GM13977 (cell line): ENCODE results near the gene SEC11A.

ENCODE experiments used
- DNase-seq: peaks from one replicate; pipeline ENCODE4 v3.0.0; 2012; ENCODE audit warnings: low spot score
- in situ Hi-C: fragments of 300-500 bp; cut with MboI; formaldehyde crosslinking; loops from one replicate; pipeline ENCODE4 v1.12.0; 2022; ENCODE audit warnings: low sequenced_read_pairs, low pct_unique_long_range_greater_than_20kb, mixed read lengths, inconsistent platforms; ENCODE audit not compliant: unreplicated experiment
- TF ChIP-seq, protein P1 (sequence below): IDR thresholded peaks from 2 replicates; pipeline ENCODE4 v1.5.1; 2012; ENCODE audit warnings: mild to moderate bottlenecking, control low read depth; ENCODE audit not compliant: insufficient read depth; ENCODE audit errors: extremely low read depth, missing control alignments

SEC11A gene

DNA sequence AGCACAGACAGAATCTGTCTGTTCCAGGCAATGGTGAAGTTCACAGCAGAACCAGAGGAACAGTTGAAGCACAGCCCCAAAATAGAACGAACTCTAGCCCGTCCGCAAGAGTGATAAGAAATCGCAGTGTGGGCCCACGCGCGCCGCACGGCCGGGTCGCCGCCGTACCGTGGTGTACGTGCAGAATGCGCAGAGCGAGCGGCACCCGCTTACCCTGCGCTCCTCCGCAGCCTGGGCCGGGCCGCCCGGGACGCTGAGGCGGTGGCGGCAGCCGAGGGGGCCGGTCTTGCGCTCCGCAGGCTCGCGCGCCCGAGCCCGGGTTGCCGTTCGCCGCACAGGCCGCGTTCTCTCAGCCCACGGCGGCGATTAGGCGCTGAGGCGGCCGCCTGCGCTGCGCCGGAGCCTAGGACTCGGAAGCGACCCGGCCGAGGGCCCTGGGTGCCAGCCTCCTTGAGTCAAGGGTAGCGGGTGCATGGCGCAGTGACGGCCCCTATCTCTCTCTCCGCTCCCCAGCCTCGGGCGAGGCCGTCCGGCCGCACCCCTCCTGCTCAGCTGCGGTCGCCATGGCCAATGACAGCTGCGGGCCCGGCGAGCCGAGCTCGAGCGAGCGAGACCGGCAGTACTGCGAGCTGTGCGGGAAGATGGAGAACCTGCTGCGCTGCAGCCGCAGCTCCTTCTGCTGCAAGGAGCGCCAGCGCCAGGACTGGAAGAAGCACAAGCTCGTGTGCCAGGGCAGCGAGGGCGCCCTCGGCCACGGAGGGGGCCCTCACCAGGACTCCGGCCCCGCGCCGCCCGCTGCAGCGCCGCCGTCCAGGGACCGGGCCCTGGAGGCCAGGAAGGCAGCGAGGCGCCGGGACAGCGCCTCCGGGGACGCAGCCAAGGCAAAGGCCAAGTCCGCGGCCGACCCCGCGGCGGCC, 82.4 kb downstream of the SEC11A start:
- in situ Hi-C loops, result no loop called here
- TF ChIP-seq, protein P1, sequence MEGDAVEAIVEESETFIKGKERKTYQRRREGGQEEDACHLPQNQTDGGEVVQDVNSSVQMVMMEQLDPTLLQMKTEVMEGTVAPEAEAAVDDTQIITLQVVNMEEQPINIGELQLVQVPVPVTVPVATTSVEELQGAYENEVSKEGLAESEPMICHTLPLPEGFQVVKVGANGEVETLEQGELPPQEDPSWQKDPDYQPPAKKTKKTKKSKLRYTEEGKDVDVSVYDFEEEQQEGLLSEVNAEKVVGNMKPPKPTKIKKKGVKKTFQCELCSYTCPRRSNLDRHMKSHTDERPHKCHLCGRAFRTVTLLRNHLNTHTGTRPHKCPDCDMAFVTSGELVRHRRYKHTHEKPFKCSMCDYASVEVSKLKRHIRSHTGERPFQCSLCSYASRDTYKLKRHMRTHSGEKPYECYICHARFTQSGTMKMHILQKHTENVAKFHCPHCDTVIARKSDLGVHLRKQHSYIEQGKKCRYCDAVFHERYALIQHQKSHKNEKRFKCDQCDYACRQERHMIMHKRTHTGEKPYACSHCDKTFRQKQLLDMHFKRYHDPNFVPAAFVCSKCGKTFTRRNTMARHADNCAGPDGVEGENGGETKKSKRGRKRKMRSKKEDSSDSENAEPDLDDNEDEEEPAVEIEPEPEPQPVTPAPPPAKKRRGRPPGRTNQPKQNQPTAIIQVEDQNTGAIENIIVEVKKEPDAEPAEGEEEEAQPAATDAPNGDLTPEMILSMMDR, result no peak
- DNase-seq, result peak; percentile 64

GRCh38 chr15:84631706-84632272, 84.2 kb downstream of the SEC11A start:
- in situ Hi-C loops, result no loop called here
- TF ChIP-seq, protein P1, result no peak
- no peak for DNase-seq

DNA sequence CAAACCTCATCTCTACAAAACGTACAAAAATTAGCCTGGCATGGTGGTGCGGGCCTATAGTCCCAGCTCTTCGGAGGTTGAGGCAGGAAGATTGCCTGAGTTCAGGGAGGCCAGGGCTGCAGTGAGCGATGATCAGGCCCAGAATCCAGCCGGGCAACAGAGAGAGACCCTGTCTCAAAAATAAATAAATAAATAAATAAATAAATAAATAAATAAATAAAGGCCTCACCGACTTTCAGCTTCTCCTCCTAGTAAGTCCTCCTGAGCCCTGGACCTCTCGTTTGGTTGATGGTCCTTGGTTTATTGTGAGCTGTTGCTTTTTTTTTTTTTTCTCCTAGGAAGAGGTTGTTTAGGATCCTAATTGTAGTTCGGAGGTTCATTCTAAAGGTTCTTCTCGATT, 86.9 kb downstream of the SEC11A start:
- no peak for DNase-seq
- TF ChIP-seq, protein P1, result no peak
- in situ Hi-C loops, result no loop called here

DNA sequence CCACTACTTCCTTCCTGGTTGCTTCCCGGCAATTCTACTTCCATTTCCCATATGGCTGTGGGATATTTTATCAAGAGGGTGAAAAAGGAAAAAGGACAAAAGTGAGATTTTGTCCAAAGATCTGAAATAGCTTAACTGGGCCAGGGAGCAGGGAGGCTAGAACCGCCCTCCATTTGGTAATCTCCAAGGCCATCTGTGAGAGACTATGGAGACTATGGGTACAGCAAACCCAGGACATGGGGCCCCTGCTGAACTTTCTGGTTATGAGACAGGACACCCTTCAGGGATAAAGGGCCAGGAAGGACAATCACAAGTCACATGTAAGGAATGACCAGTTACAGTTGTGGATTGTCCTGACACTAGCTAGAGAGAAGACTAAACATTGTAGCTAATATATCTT, 90.8 kb downstream of the SEC11A start:
- DNase-seq, result no peak
- in situ Hi-C loops, result no loop called here
- TF ChIP-seq, protein P1, result no peak

DNA sequence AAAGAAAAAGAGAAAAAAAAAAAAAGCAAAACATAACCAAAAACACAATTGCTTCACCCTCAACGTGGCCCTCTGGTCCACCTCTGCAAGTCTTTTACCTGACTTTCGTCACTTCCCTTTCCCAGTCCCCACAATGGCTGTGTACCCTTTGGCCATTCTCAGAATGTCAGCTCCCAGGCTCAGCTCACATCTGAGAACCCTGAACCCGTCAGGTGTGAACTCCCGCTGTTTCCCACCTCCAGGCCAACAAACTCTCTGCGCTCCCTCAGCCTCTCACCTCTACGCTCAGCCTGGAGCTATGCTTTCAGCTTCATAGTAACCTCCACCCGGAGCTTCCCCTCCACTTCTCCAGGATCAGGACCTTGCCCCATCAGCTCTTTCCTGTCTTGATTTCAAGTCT, 91.6 kb downstream of the SEC11A start:
- in situ Hi-C loops, result no loop called here
- TF ChIP-seq, protein P1, result no peak
- DNase-seq, result no peak

- in situ Hi-C loops, result no loop called here
- no peak for DNase-seq
- TF ChIP-seq, protein P1, result no peak
These were observed 94.5 kb downstream of the SEC11A start for GRCh38 chr15:84621358-84621979.
